Trophoblast cell (in vitro differentiated cells and primary cell): Measurements from ENCODE around the gene ENG.

Source experiments
- DNase-seq, 2 donors: peaks; one replicate each; pipeline ENCODE4 v3.0.0-alpha.2; 2016
- H2AFZ ChIP-seq: 2 replicates; pipeline ENCODE4 v1.6.1; 2013; ENCODE audit warnings: low read length, moderate library complexity, mild to moderate bottlenecking; ENCODE audit not compliant: insufficient read depth, poor library complexity
- H2AK5ac ChIP-seq: 2 replicates; pipeline ENCODE4 v1.6.1; 2013; ENCODE audit warnings: mild to moderate bottlenecking, low read length
- H2BK120ac ChIP-seq: 2 replicates; pipeline ENCODE4 v1.6.1; 2013; ENCODE audit warnings: low read length, mild to moderate bottlenecking, moderate library complexity; ENCODE audit not compliant: insufficient read depth, poor library complexity
- H2BK12ac ChIP-seq: 2 replicates; pipeline ENCODE4 v1.6.1; 2013; ENCODE audit warnings: mild to moderate bottlenecking, low read length, moderate library complexity
- H2BK5ac ChIP-seq: 2 replicates; pipeline ENCODE4 v1.6.1; 2013; ENCODE audit warnings: low read length, low read depth, moderate library complexity, mild to moderate bottlenecking; ENCODE audit not compliant: poor library complexity
- H3K14ac ChIP-seq: 2 replicates; pipeline ENCODE4 v1.6.1; 2013; ENCODE audit warnings: mild to moderate bottlenecking, low read length
- H3K18ac ChIP-seq: 2 replicates; pipeline ENCODE4 v1.6.1; 2013; ENCODE audit warnings: mild to moderate bottlenecking, low read length
- H3K23ac ChIP-seq: 2 replicates; pipeline ENCODE4 v1.6.1; 2013; ENCODE audit warnings: low read length
- H3K27ac ChIP-seq: 2 replicates; pipeline ENCODE4 v1.5.1; 2013; ENCODE audit warnings: low read depth, mild to moderate bottlenecking, inconsistent platforms, low read length, moderate library complexity
- H3K27me3 ChIP-seq: 2 replicates; pipeline ENCODE4 v1.6.1; 2013; ENCODE audit warnings: inconsistent platforms, mild to moderate bottlenecking, low read length, moderate library complexity; ENCODE audit not compliant: insufficient read depth
- H3K36me3 ChIP-seq, 2 experiments: 1 replicate in 1 of 2; 2 replicates in 1 of 2; pipeline ENCODE4 v1.6.1; 2013; ENCODE audit warnings: low read length in 2 of 2, mild to moderate bottlenecking in 2 of 2, moderate library complexity in 1 of 2; ENCODE audit not compliant: insufficient read depth in 2 of 2, control insufficient read depth in 1 of 2
- H3K4ac ChIP-seq: 2 replicates; pipeline ENCODE4 v1.6.1; 2013; ENCODE audit warnings: low read depth, mild to moderate bottlenecking, low read length, moderate library complexity
- H3K4me1 ChIP-seq, 2 experiments: 1 replicate in 1 of 2; 2 replicates in 1 of 2; pipeline ENCODE4 v1.6.1; 2013; ENCODE audit warnings: low read length in 2 of 2, mild to moderate bottlenecking in 2 of 2, moderate library complexity in 1 of 2; ENCODE audit not compliant: insufficient read depth in 2 of 2, control insufficient read depth in 1 of 2
- H3K4me2 ChIP-seq: 2 replicates; pipeline ENCODE4 v1.6.1; 2013; ENCODE audit warnings: inconsistent platforms, mild to moderate bottlenecking, low read length, moderate library complexity
- H3K4me3 ChIP-seq: 2 replicates; pipeline ENCODE4 v1.5.1; 2013; ENCODE audit warnings: mild to moderate bottlenecking, low read depth, low read length, inconsistent platforms
- H3K79me1 ChIP-seq: one replicate; pipeline ENCODE4 v1.6.1; 2013; ENCODE audit warnings: low read length
- H3K79me2 ChIP-seq: 2 replicates; pipeline ENCODE4 v1.6.1; 2013; ENCODE audit warnings: low read length, mild to moderate bottlenecking; ENCODE audit not compliant: control insufficient read depth, insufficient read depth, poor library complexity
- H3K9ac ChIP-seq: 2 replicates; pipeline ENCODE4 v1.6.1; 2013; ENCODE audit warnings: mild to moderate bottlenecking, low read length
- H3K9me3 ChIP-seq: 2 replicates; pipeline ENCODE4 v1.6.1; 2013; ENCODE audit warnings: low read depth, mild to moderate bottlenecking, control low read depth, inconsistent platforms, low read length; ENCODE audit not compliant: insufficient read depth
- H4K12ac ChIP-seq: 2 replicates; pipeline ENCODE4 v1.6.1; 2013; ENCODE audit warnings: low read depth, mild to moderate bottlenecking, low read length, moderate library complexity
- H4K8ac ChIP-seq: 2 replicates; pipeline ENCODE4 v1.6.1; 2013; ENCODE audit warnings: low read depth, mild to moderate bottlenecking, low read length, moderate library complexity
- H4K91ac ChIP-seq: one replicate; pipeline ENCODE4 v1.6.1; 2013; ENCODE audit warnings: low read depth, mild to moderate bottlenecking, low read length, moderate library complexity
- WGBS: extraction: QIAGEN DNeasy Blood & Tissue Kit; methylation state at CpG from one replicate; pipeline ENCODE4 v1.1.7; 2013; ENCODE audit warnings: missing lambda C conversion rate; ENCODE audit not compliant: insufficient read length, insufficient coverage; ENCODE audit errors: extremely low coverage; 5-methylcytosine and 5-hydroxymethylcytosine counted together

Gene ENG

GRCh38 chr9:127860260-127860659, 5.8 kb upstream of the ENG start:
- Histone ChIP-seq H3K4ac (no peak overlapping the region), H3K9me3 (peaks cover 3% of the 10 kb centered on the region), H3K79me2 (no peaks in the 10 kb centered on the region), H2AK5ac (peak overlapping the region; percentile 38), H3K4me2 (no peak overlapping the region), H3K18ac (no peak overlapping the region), H2BK12ac (peak overlapping the region; percentile 9), H3K14ac (peak overlapping the region; percentile 20), H4K91ac (peak overlapping the region; percentile 73), H3K23ac (no peak overlapping the region), H3K27me3 (no peaks in the 10 kb centered on the region), H2AFZ (peak overlapping the region; percentile 33), H3K27ac (peak overlapping the region; percentile 7), H2BK120ac (peak overlapping the region; percentile 79), H3K79me1 (peaks cover 40% of the 10 kb centered on the region), H3K4me1 (peaks cover 7 to 21% of the 10 kb centered on the region in 2 experiments), H4K8ac (peak overlapping the region; percentile 47), H4K12ac (no peak overlapping the region), H3K36me3 (no peaks in the 10 kb centered on the region), H3K4me3 (no peak overlapping the region), H3K9ac (no peak overlapping the region), H2BK5ac (peak overlapping the region; percentile 22)
- no CpG with 5 or more reads among the region's 8 CpGs for WGBS
- DNase-seq, result no peak

- Histone ChIP-seq H4K91ac (peak overlapping the region; percentile 95), H3K4ac (no peak overlapping the region), H2BK5ac (peak overlapping the region; percentile 24), H3K14ac (peak overlapping the region; percentile 5), H3K36me3 (no peaks in the 10 kb centered on the region), H2BK12ac (peak overlapping the region; percentile 95), H3K4me1 (peaks cover 23 to 40% of the 10 kb centered on the region in 2 experiments), H2AFZ (no peak overlapping the region), H3K79me1 (peaks cover 57% of the 10 kb centered on the region), H3K23ac (no peak overlapping the region), H3K4me2 (no peak overlapping the region), H3K9ac (no peak overlapping the region), H3K27me3 (no peaks in the 10 kb centered on the region), H2BK120ac (peak overlapping the region; percentile 37), H3K9me3 (peaks cover 3% of the 10 kb centered on the region), H2AK5ac (peak overlapping the region; percentile 64), H3K18ac (peak overlapping the region; percentile 34), H4K12ac (no peak overlapping the region), H3K4me3 (no peak overlapping the region), H3K27ac (no peak overlapping the region), H4K8ac (peak overlapping the region; percentile 14), H3K79me2 (peaks cover 9% of the 10 kb centered on the region)
- DNase-seq, result no peak
- WGBS, result no CpG with 5 or more reads among the region's 12 CpGs
These were observed 3.6 kb upstream of the ENG start for GRCh38 chr9:127858041-127858512.

- Histone ChIP-seq H2BK12ac (peak overlapping the region; percentile 95), H3K14ac (peak overlapping the region; percentile 5), H3K18ac (no peak overlapping the region), H3K36me3 (no peaks in the 10 kb centered on the region), H3K27ac (no peak overlapping the region), H3K79me1 (peaks cover 58% of the 10 kb centered on the region), H2BK5ac (no peak overlapping the region), H3K4me3 (no peak overlapping the region), H3K9me3 (peaks cover 3% of the 10 kb centered on the region), H3K9ac (no peak overlapping the region), H3K4ac (no peak overlapping the region), H3K4me1 (peaks cover 24 to 42% of the 10 kb centered on the region in 2 experiments), H3K27me3 (no peaks in the 10 kb centered on the region), H3K79me2 (peaks cover 10% of the 10 kb centered on the region), H3K23ac (no peak overlapping the region), H3K4me2 (no peak overlapping the region), H2BK120ac (peak overlapping the region; percentile 60), H2AFZ (no peak overlapping the region), H4K8ac (no peak overlapping the region), H4K91ac (peak overlapping the region; percentile 95), H2AK5ac (peak overlapping the region; percentile 66), H4K12ac (no peak overlapping the region)
- no CpG with 5 or more reads among the region's 4 CpGs for WGBS
- DNase-seq, result no peak
These were observed 2.8 kb upstream of the ENG start for GRCh38 chr9:127857278-127857677.

- peak overlapping the region; percentile 95 for H2BK12ac ChIP-seq
- peaks cover 3% of the 10 kb centered on the region for H3K9me3 ChIP-seq
- DNase-seq, result no peak
- peaks cover 24 to 39% of the 10 kb centered on the region in 2 experiments for H3K4me1 ChIP-seq
- H3K14ac ChIP-seq, result peak overlapping the region; percentile 2
- H3K36me3 ChIP-seq, result no peaks in the 10 kb centered on the region
- peak overlapping the region; percentile 95 for H4K91ac ChIP-seq
- H3K79me2 ChIP-seq, result peaks cover 10% of the 10 kb centered on the region
- H2BK120ac ChIP-seq, result peak overlapping the region; percentile 60
- peaks cover 55% of the 10 kb centered on the region for H3K79me1 ChIP-seq
- WGBS, result no CpG with 5 or more reads among the region's 8 CpGs
- H3K9ac ChIP-seq, result no peak overlapping the region
- no peak overlapping the region for H3K27ac ChIP-seq
- no peak overlapping the region for H4K8ac ChIP-seq
- no peak overlapping the region for H3K23ac ChIP-seq
- H2AK5ac ChIP-seq, result peak overlapping the region; percentile 84
- no peak overlapping the region for H3K4me2 ChIP-seq
- peak overlapping the region; percentile 29 for H2BK5ac ChIP-seq
- no peak overlapping the region for H2AFZ ChIP-seq
- no peak overlapping the region for H4K12ac ChIP-seq
- H3K27me3 ChIP-seq, result no peaks in the 10 kb centered on the region
- peak overlapping the region; percentile 30 for H3K4ac ChIP-seq
- peak overlapping the region; percentile 18 for H3K18ac ChIP-seq
- no peak overlapping the region for H3K4me3 ChIP-seq
These were observed 2.3 kb upstream of the ENG start for GRCh38 chr9:127856729-127857116.
